GM23248 (cell line): ENCODE measurements around the gene FGF22. TPM values are rescaled to one million over a fixed set of nuclear protein-coding genes. Genes with fewer than 3 reads are reported as not detected.
A peak's percentile ranks its signal among the peaks of the same experiment; 100 is the strongest.

Source experiments
- DNase-seq: peaks from one replicate; pipeline ENCODE4 v3.0.0-alpha.2; 2015
- H2AFZ ChIP-seq: fragments of 200-600 bp; sonication (generic); 2 replicates; pipeline ENCODE4 v1.6.1; 2016; ENCODE audit warnings: antibody characterized with exemption
- H3F3A ChIP-seq: fragments of 200-600 bp; sonication (generic); 2 replicates; pipeline ENCODE4 v1.6.1; 2016; ENCODE audit warnings: mild to moderate bottlenecking, antibody characterized with exemption, mixed run types; ENCODE audit not compliant: insufficient read depth
- H3K27ac ChIP-seq: fragments of 200-600 bp; sonication (generic); 2 replicates; pipeline ENCODE4 v1.5.1; 2016; ENCODE audit warnings: mild to moderate bottlenecking
- H3K27me3 ChIP-seq: fragments of 200-600 bp; sonication (generic); replicated peaks from 2 replicates; pipeline ENCODE4 v1.6.1; 2016; ENCODE audit warnings: mild to moderate bottlenecking; ENCODE audit not compliant: insufficient read depth
- H3K36me3 ChIP-seq: fragments of 200-600 bp; sonication (generic); 2 replicates; pipeline ENCODE4 v1.6.1; 2016; ENCODE audit warnings: low read depth, mild to moderate bottlenecking
- H3K4me1 ChIP-seq: fragments of 200-600 bp; sonication (generic); 2 replicates; pipeline ENCODE4 v1.6.1; 2016; ENCODE audit warnings: mild to moderate bottlenecking; ENCODE audit not compliant: insufficient read depth
- H3K4me2 ChIP-seq: fragments of 200-600 bp; sonication (generic); one replicate; pipeline ENCODE4 v1.6.1; 2016; ENCODE audit warnings: mild to moderate bottlenecking; ENCODE audit not compliant: unreplicated experiment
- H3K4me3 ChIP-seq: fragments of 200-600 bp; sonication (generic); 2 replicates; pipeline ENCODE4 v1.5.1; 2016; ENCODE audit warnings: mild to moderate bottlenecking
- H3K79me2 ChIP-seq: fragments of 200-600 bp; sonication (generic); 2 replicates; pipeline ENCODE4 v1.6.1; 2016; ENCODE audit warnings: mild to moderate bottlenecking; ENCODE audit not compliant: insufficient read depth
- H3K9ac ChIP-seq: fragments of 200-600 bp; sonication (generic); 2 replicates; pipeline ENCODE4 v1.6.1; 2016; ENCODE audit warnings: mild to moderate bottlenecking
- H3K9me2 ChIP-seq: fragments of 200-600 bp; sonication (generic); 2 replicates; pipeline ENCODE4 v1.6.1; 2016; ENCODE audit warnings: mixed run types, mild to moderate bottlenecking, moderate library complexity; ENCODE audit not compliant: insufficient read depth
- H3K9me3 ChIP-seq: fragments of 200-600 bp; sonication (generic); one replicate; pipeline ENCODE4 v1.6.1; 2017; ENCODE audit warnings: low read depth
- H4K20me1 ChIP-seq: fragments of 200-600 bp; sonication (generic); 2 replicates; pipeline ENCODE4 v1.6.0; 2016; ENCODE audit not compliant: insufficient read depth
- EZH2 ChIP-seq: fragments of 200-600 bp; sonication (generic); IDR thresholded peaks from 2 replicates; pipeline ENCODE4 v1.6.1; 2018; ENCODE audit warnings: antibody characterized with exemption, mild to moderate bottlenecking; ENCODE audit not compliant: insufficient read depth, poor library complexity, severe bottlenecking
- EZH2phosphoT487 ChIP-seq: fragments of 200-600 bp; sonication (generic); IDR thresholded peaks from 2 replicates; pipeline ENCODE4 v1.6.1; 2018; ENCODE audit warnings: antibody characterized with exemption, moderate library complexity, mild to moderate bottlenecking, low read depth; ENCODE audit not compliant: insufficient read depth
- WGBS, 2 experiments: methylation state at CpG; one replicate each; pipeline ENCODE4 v1.1.6; 2015 to 2017; ENCODE audit warnings: low lambda C conversion rate in 2 of 2, low coverage in 1 of 2; ENCODE audit errors: missing lambda C conversion rate in 2 of 2; 5-methylcytosine and 5-hydroxymethylcytosine counted together
- in situ Hi-C: fragments of 300-500 bp; cut with MboI; formaldehyde crosslinking; loops from 2 replicates; pipeline ENCODE4 v1.15.0; 2020
- polyA plus RNA-seq: library from polyadenylated mRNA; unstranded; fragments of >200 nt; fragmentation: Nextera tagmentation; extraction: Ambion mirVana; gene quantifications from 2 replicates; pipeline ENCODE4 v1.2.1, GENCODE V29; 2016
- total RNA-seq: library from RNA; depleted of rRNA; stranded (reverse); fragments of >200 nt; shearing (Covaris generic); gene quantifications from 2 replicates; pipeline ENCODE4 v1.2.3, GENCODE V29; 2014

The FGF22 gene
- total and polyA plus RNA-seq, 2 experiments from 2014 or later, result 1.2 TPM; not detected in 1

DNA sequence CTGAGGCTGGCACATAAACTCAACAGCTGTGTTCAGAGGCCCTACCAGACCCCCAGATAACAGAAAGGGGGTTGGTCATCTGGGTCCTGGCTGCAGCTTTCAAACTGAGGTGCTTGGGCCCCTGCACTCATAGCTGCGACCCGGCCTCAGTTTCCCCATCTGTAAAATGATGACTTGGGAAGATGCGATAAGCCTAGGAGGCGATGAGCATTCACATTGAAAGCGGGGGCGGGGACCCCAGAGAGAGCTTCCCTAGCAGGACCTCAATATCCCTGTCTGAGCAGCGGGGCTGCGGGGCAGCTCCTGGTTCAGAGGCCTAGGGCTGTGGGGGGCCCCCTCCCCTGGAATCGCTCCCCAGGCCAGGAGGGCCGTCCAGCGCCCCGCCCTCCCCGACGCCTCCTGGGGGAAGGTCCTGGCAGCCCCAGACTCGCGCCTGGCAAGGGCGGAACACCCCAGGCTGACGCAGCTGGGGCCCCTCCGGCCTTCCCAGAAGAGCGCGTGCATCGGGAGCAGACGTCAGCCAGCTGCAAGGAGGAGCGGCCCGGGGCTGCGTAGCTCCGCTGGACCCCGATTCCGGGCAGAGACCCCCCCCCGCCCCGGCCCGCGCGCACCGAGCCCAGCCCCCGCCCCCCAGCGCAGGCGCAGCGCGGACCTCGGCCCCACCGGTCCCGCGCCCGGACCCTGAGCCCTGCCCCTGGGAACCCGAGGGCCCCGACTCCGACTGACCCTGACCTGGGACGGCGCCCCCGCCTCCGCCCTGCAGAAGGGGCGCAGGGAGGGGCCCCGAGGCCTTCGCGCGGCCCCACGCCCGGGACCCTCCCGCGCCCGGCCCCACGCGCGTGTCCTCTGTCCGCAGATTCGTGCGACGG is 40.0 kb downstream of the FGF22 start:
- H3F3A ChIP-seq, result no peaks in the 10 kb centered on the region; the same call in 1 of the 2 replicates
- H3K9me3 ChIP-seq, result no peaks in the 10 kb centered on the region
- H3K9me2 ChIP-seq, result no peaks in the 10 kb centered on the region
- no peak overlapping the region for H2AFZ ChIP-seq
- peak overlapping the region; percentile 92 for H3K9ac ChIP-seq
- no peaks in the 10 kb centered on the region for H4K20me1 ChIP-seq
- peak overlapping the region; percentile 83 for H3K27ac ChIP-seq
- H3K36me3 ChIP-seq, result no peaks in the 10 kb centered on the region
- H3K27me3 ChIP-seq, result no peaks in the 10 kb centered on the region
- peak overlapping the region; percentile 64 for H3K4me2 ChIP-seq
- 5 to 13% methylated on average over 17 to 38 of the region's 69 CpGs for WGBS, 2 experiments
- TF ChIP-seq EZH2, result no peak
- TF ChIP-seq EZH2phosphoT487, result no peak
- peak; percentile 90 for DNase-seq
- peaks cover 19% of the 10 kb centered on the region; the same call in 1 of the 2 replicates for H3K79me2 ChIP-seq
- in situ Hi-C loops, result no loop called here
- peaks cover 5% of the 10 kb centered on the region; the same call in 1 of the 2 replicates for H3K4me1 ChIP-seq
- peak overlapping the region; percentile 75 for H3K4me3 ChIP-seq

DNA sequence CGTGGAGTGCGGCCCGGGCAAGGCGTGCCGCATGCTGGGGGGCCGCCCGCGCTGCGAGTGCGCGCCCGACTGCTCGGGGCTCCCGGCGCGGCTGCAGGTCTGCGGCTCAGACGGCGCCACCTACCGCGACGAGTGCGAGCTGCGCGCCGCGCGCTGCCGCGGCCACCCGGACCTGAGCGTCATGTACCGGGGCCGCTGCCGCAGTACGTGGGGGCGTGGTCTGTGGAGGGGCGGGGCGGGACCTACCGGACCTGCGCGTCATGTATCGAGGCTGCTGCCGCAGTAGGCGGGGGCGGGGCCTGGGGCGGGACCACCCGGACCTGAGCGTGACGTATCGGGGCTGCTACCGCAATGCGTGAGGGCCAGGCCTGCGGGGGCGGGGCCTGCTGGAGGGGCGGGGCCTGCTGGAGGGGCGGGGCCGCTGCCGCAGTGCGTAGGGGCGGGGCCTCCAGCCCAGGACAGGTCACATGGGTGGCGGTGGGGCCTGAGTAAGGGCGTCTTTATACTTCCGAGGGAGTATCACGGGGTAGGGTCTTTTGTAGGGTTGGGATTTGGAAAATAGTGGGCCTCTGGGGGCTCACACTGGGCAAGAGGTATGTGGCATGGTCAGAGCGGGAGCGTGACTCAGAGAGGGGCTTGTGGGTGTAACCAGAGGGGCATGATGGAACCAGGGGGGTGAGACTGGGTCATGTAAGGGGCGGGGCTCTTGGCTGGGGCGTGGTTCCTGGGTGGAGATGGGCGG is 40.8 kb downstream of the FGF22 start:
- peak overlapping the region; percentile 83 for H3K27ac ChIP-seq
- no peaks in the 10 kb centered on the region for H3K9me2 ChIP-seq
- no peaks in the 10 kb centered on the region for H4K20me1 ChIP-seq
- WGBS, 2 experiments, result 1% methylated on average over 38 to 44 of the region's 70 CpGs
- DNase-seq, result peak; percentile 99
- H3K27me3 ChIP-seq, result no peaks in the 10 kb centered on the region
- H3K9me3 ChIP-seq, result no peaks in the 10 kb centered on the region
- H3K79me2 ChIP-seq, result peaks cover 19% of the 10 kb centered on the region; the same call in 1 of the 2 replicates
- no peak for TF ChIP-seq EZH2
- TF ChIP-seq EZH2phosphoT487, result no peak
- in situ Hi-C loops, result no loop called here
- peaks cover 5% of the 10 kb centered on the region; the same call in 1 of the 2 replicates for H3K4me1 ChIP-seq
- H3K4me3 ChIP-seq, result peak overlapping the region; percentile 75
- H3K36me3 ChIP-seq, result no peaks in the 10 kb centered on the region
- peak overlapping the region; percentile 61 for H3K4me2 ChIP-seq
- peak overlapping the region; percentile 74 for H2AFZ ChIP-seq
- H3F3A ChIP-seq, result no peaks in the 10 kb centered on the region; the same call in 1 of the 2 replicates
- H3K9ac ChIP-seq, result peak overlapping the region; percentile 92

DNA sequence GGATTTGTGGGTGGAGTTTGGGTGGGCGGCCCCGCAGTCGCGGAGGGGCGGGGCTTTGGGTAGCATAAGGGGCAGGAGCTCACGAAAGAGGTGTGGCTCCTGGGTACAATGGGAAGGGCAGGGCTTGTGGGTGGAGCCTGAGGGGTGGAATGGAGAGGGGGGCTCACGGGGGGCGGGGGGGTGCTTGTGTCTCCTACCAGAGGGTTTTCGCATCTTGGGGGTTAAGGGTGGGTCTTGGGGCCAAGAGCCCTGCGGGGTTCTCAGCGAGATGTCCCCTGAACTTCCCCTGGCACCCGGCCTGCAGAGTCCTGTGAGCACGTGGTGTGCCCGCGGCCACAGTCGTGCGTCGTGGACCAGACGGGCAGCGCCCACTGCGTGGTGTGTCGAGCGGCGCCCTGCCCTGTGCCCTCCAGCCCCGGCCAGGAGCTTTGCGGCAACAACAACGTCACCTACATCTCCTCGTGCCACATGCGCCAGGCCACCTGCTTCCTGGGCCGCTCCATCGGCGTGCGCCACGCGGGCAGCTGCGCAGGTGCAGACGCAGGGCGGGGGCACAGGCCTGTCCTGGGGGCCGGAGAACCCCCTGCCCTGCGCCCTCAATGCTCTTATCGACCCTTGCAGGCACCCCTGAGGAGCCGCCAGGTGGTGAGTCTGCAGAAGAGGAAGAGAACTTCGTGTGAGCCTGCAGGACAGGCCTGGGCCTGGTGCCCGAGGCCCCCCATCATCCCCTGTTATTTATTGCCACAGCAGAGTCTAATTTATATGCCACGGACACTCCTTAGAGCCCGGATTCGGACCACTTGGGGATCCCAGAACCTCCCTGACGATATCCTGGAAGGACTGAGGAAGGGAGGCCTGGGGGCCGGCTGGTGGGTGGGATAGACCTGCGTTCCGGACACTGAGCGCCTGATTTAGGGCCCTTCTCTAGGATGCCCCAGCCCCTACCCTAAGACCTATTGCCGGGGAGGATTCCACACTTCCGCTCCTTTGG is 41.6 kb downstream of the FGF22 start:
- Histone ChIP-seq H3K9me2 (no peaks in the 10 kb centered on the region), H3K4me1 (peaks cover 5% of the 10 kb centered on the region; the same call in 1 of the 2 replicates), H3K9me3 (no peaks in the 10 kb centered on the region), H3K4me3 (peak overlapping the region; percentile 66), H3F3A (no peaks in the 10 kb centered on the region; the same call in 1 of the 2 replicates), H3K9ac (peak overlapping the region; percentile 70; the same call in 1 of the 2 replicates), H2AFZ (peak overlapping the region; percentile 74; the same call in 1 of the 2 replicates), H3K27me3 (no peaks in the 10 kb centered on the region), H4K20me1 (no peaks in the 10 kb centered on the region), H3K27ac (peak overlapping the region; percentile 72), H3K79me2 (peaks cover 19% of the 10 kb centered on the region; the same call in 1 of the 2 replicates), H3K36me3 (no peaks in the 10 kb centered on the region), H3K4me2 (no peak overlapping the region)
- DNase-seq, result peak; percentile 96
- in situ Hi-C loops, result no loop called here
- TF ChIP-seq EZH2, result no peak
- no peak for TF ChIP-seq EZH2phosphoT487
- 80 to 94% methylated on average over 28 to 54 of the region's 54 CpGs for WGBS, 2 experiments
